Testis (tissue), 3 donors: Measurements from ENCODE around the gene HTR2B. TPM values are rescaled to one million over a fixed set of nuclear protein-coding genes. Genes with fewer than 3 reads are reported as not detected.
"Not testable (repeated sequence)": the region's sequence is repeated elsewhere in the genome, so short reads cannot be mapped to it uniquely, and the experiment has no call there.

ENCODE experiments used
- DNase-seq: peaks from one replicate; pipeline ENCODE4 v3.0.0-alpha.2; 2019
- H3K27ac ChIP-seq, 2 donors: fragments of 200-600 bp; sonication (generic); one replicate each; pipeline ENCODE4 v1.5.1; 2019
- H3K27me3 ChIP-seq: fragments of 200-600 bp; sonication (generic); one replicate; pipeline ENCODE4 v1.5.1; 2019
- H3K36me3 ChIP-seq: fragments of 200-600 bp; sonication (generic); one replicate; pipeline ENCODE4 v1.5.1; 2017; ENCODE audit warnings: low read depth; ENCODE audit errors: missing control alignments
- H3K4me1 ChIP-seq: fragments of 200-600 bp; sonication (generic); one replicate; pipeline ENCODE4 v1.5.1; 2019
- H3K4me3 ChIP-seq, 2 donors: fragments of 200-600 bp; sonication (generic); one replicate each; pipeline ENCODE4 v1.5.1; 2017 to 2019
- H3K9me3 ChIP-seq: fragments of 200-600 bp; sonication (generic); one replicate; pipeline ENCODE4 v1.5.1; 2017
- CTCF ChIP-seq, 3 experiments: fragments of 450-650 bp in 2 of 3; fragments of 200-600 bp in 1 of 3; sonication (generic) in 1 of 3; IDR thresholded peaks; one replicate each; pipeline ENCODE4 v1.5.1; 2016 to 2019; ENCODE audit warnings: antibody characterized with exemption in 3 of 3, mild to moderate bottlenecking in 2 of 3, moderate library complexity in 1 of 3
- POLR2A ChIP-seq: fragments of 450-650 bp; IDR thresholded peaks from one replicate; pipeline ENCODE4 v1.6.1; 2017; ENCODE audit warnings: antibody characterized with exemption, mild to moderate bottlenecking, moderate library complexity
- WGBS, 2 donors: methylation state at CpG; one replicate each; pipeline ENCODE4 v1.1.5; 2018; 5-methylcytosine and 5-hydroxymethylcytosine counted together
- intact Hi-C: fragments of 100-400 bp; cut with DNase I; formaldehyde crosslinking; loops from one replicate; pipeline ENCODE4 v1.15.1; 2023; ENCODE audit warnings: low total_unique reads
- polyA plus RNA-seq: library from polyadenylated mRNA; stranded (reverse); fragments of 350-450 nt; fragmentation: Illumina TruSeq; extraction: RNeasy Lipid Tissue Mini Kit (QIAGEN cat#74804); gene quantifications from one replicate; pipeline ENCODE4 v1.2.3, GENCODE V29; 2014; ENCODE audit warnings: low read depth, low replicate concordance; ENCODE audit not compliant: insufficient read depth
- total RNA-seq, 2 donors: library from RNA; depleted of rRNA; stranded (reverse); fragments of >200 nt; gene quantifications; one replicate each; pipeline ENCODE4 v1.2.3, GENCODE V29; 2016

HTR2B gene
- total and polyA plus RNA-seq, 3 donors from 2014 or later: 0.16 to 0.71 (median 0.37) TPM

GRCh38 chr2:231102772-231103171, 22.1 kb downstream of the HTR2B start:
- WGBS, 2 donors: 79 to 87% methylated on average over 2 of the region's 2 CpGs
- Histone ChIP-seq H3K27me3 (no peaks in the 10 kb centered on the region), H3K9me3 (no peaks in the 10 kb centered on the region), H3K4me3 (no peak overlapping the region), H3K4me1 (no peaks in the 10 kb centered on the region), H3K27ac (no peak overlapping the region), H3K36me3 (no peaks in the 10 kb centered on the region)
- DNase-seq: no peak
- intact Hi-C loops: no loop called here
- TF ChIP-seq POLR2A: no peak
- no peak for TF ChIP-seq CTCF (IDR thresholded peaks at IDR 0.05)

- TF ChIP-seq POLR2A (no peak), CTCF (IDR thresholded peaks at IDR 0.05) (no peak)
- intact Hi-C loops: no loop called here
- WGBS, 2 donors: 97 to 98% methylated on average over 3 to 4 of the region's 4 CpGs
- Histone ChIP-seq H3K4me3 (no peak overlapping the region), H3K9me3 (no peaks in the 10 kb centered on the region), H3K36me3 (no peaks in the 10 kb centered on the region), H3K27ac (no peak overlapping the region), H3K4me1 (no peaks in the 10 kb centered on the region), H3K27me3 (no peaks in the 10 kb centered on the region)
- DNase-seq: no peak
Observed at GRCh38 chr2:231100990-231101389, 23.9 kb downstream of the HTR2B start.

- intact Hi-C loops, H3K9me3 ChIP-seq, H3K4me1 ChIP-seq, H3K27ac ChIP-seq, H3K27me3 ChIP-seq, DNase-seq, H3K4me3 ChIP-seq, H3K36me3 ChIP-seq: not testable (repeated sequence)
- 96 to 98% methylated on average over 2 of the region's 2 CpGs for WGBS, 2 donors
Observed at GRCh38 chr2:231100321-231100720, 24.5 kb downstream of the HTR2B start.

GRCh38 chr2:231099918-231100317, 24.9 kb downstream of the HTR2B start:
- intact Hi-C loops: no loop called here
- Histone ChIP-seq H3K4me1 (no peaks in the 10 kb centered on the region), H3K27ac (no peak overlapping the region), H3K4me3 (no peak overlapping the region), H3K9me3 (no peaks in the 10 kb centered on the region), H3K36me3 (no peaks in the 10 kb centered on the region), H3K27me3 (no peaks in the 10 kb centered on the region)
- no peak for TF ChIP-seq CTCF (IDR thresholded peaks at IDR 0.05)
- no peak for TF ChIP-seq POLR2A
- WGBS, 2 donors: 92 to 97% methylated on average over 8 of the region's 8 CpGs
- DNase-seq: no peak

GRCh38 chr2:231094736-231095346, 30.0 kb downstream of the HTR2B start:
- H3K4me1 ChIP-seq: no peaks in the 10 kb centered on the region
- no peak overlapping the region for H3K27ac ChIP-seq
- H3K9me3 ChIP-seq: no peaks in the 10 kb centered on the region
- no peaks in the 10 kb centered on the region for H3K36me3 ChIP-seq
- 91 to 93% methylated on average over 4 of the region's 4 CpGs for WGBS, 2 donors
- TF ChIP-seq POLR2A (no peak), CTCF (IDR thresholded peaks at IDR 0.05) (no peak)
- DNase-seq: no peak
- H3K27me3 ChIP-seq: no peaks in the 10 kb centered on the region
- no peak overlapping the region for H3K4me3 ChIP-seq
- intact Hi-C loops: no loop called here
